ENCODE results near the gene MDM2. TPM values are rescaled to one million over a fixed set of nuclear protein-coding genes. Genes with fewer than 3 reads are reported as not detected.

Gene MDM2
- total RNA-seq, 1 donor from 2014 or later = 38.1 TPM

DNA sequence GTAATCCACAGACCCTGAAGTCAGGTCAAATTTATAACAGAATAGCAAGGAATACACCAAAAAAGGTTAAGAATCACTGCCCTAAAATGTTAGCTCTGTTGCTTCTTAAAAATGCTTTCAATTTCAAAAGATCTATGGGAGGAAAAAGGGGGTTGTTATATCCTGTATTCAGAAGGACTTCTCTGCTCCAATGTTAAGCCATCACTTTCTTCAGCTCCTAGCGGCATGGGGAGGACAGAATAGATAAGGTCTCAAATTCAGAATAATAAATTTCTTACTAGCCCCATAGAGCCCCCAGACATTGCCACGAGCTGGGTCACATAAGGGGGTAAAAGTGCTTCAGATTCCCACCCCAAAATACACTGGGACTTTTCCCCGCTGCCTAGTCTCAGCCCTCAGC lies 75.2 kb downstream of the MDM2 start:
- DNase-seq = no peak
- ATAC-seq (ENCODE audit: poor library complexity) = no peak

DNA sequence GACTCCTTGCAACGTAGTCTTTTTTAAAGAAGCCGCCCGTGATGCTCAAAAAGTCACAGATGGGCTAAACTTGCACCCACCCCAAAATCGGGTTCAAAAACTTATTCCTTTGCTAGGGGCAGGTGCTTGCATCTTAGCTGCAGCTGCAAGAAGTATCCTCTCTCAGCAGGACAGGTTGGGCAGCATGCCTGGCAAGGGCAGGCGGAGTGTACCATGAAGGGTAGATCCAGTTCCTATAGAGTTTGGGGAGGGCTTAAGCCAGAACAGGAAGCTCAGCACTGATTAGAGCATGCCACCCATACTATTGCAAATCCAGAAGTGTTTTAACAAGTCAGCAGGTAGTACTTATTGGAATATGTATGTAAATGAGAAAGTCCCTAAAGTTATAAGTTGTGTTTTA lies 76.3 kb downstream of the MDM2 start:
- intact Hi-C loops (cut with DNase I) = no loop called here
- DNase-seq = no peak
- ATAC-seq (ENCODE audit: poor library complexity) = no peak

More for the DNA sequence above, 75.2 kb downstream of the MDM2 start:
- intact Hi-C loops (cut with DNase I) = no loop called here

- intact Hi-C loops (cut with DNase I) = no loop called here
- no peak for DNase-seq
- no peak for ATAC-seq (ENCODE audit: poor library complexity)
Measured at GRCh38 chr12:68885381-68885780, 77.4 kb downstream of the MDM2 start.

DNA sequence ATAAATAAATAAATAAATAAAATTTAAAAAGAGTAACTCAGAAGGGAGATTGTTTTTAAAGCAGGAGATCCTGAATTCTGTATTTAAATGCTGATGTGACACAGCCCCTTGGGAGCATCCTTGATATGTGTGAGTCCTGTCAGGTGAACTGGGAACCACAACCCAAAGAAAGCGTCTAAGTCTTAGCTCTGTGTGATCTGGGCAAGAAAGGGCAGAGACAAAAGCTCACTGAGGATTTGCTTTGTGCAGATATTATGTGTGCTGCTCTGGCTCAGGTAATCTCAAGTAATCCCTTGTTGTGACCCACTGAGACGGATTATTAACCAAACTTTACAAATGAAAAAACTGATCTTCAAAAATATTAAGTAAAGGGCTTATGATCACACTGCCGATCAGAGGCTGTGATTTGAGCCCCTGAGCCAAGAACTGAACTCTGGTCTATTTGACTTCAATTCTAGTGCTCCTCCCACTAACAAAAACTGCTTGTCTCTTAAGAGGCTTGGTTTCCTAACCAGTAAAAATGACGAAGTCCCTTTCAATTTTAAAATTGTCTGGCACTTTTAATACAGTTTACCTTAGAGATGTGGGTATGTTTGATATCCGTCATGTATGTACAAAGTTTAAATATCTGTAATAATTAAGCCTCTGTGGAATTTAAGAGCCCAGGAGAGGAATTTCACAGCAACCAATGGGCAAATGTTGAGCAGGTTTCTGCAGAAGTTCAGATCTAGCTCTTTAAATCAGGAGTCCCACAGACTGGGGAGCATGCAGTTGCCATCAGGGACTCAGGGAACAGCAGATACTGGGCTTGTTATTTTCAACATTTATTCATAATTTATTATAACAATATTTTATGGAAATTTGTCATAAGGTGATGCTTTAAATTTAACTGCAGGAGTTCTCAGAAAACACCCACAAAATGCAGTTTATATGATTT lies 78.9 kb downstream of the MDM2 start:
- ATAC-seq (ENCODE audit: poor library complexity) (no peak), DNase-seq (no peak)
- intact Hi-C loops (cut with DNase I) = no loop called here

DNA sequence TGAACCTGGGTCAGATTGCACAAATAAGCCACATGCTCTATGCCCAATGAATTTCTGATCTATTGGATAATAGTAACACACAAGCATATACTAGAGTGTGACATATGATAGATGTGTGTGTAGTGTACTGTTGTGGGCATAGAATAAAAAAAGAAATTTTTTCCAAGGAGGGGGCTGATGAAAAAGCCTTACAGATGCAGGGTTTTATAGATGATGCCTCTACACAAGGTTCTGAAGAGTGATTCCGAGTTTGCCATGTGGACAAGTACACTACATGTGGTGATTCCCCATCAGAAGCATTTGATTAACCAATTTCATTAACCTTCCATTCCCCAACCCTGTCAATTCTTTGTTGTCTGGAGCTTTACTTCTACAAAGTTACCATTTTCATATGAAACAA lies 79.7 kb downstream of the MDM2 start:
- intact Hi-C loops (cut with DNase I) = no loop called here
- DNase-seq = no peak
- ATAC-seq (ENCODE audit: poor library complexity) = no peak

GRCh38 chr12:68888243-68888642 lies 80.3 kb downstream of the MDM2 start:
- intact Hi-C loops (cut with DNase I) = no loop called here
- ATAC-seq (ENCODE audit: poor library complexity) (no peak), DNase-seq (no peak)

- intact Hi-C loops (cut with DNase I) = no loop called here
- ATAC-seq (ENCODE audit: poor library complexity) (peak; percentile 49), DNase-seq (peak; percentile 44)
Measured at GRCh38 chr12:68890701-68891113, 82.7 kb downstream of the MDM2 start.

DNA sequence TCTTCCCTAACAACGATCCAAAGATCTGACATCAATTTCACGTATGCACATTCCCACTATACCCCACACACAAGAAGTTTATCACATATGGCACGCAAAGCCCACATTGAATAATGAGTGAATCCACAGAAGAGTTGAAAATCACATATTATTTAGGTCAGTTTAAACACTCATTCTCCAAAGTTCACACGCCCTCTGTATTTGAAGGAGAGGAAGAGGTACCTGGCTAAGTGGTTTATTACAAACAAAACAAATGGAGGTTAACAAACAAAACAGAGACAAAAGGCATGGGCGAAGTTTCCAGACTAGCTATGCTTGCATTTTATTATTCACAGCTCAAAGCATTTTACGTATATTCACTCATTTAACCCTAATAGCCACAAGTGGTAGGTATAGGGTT lies 83.2 kb downstream of the MDM2 start:
- no peak for ATAC-seq (ENCODE audit: poor library complexity)

DNA sequence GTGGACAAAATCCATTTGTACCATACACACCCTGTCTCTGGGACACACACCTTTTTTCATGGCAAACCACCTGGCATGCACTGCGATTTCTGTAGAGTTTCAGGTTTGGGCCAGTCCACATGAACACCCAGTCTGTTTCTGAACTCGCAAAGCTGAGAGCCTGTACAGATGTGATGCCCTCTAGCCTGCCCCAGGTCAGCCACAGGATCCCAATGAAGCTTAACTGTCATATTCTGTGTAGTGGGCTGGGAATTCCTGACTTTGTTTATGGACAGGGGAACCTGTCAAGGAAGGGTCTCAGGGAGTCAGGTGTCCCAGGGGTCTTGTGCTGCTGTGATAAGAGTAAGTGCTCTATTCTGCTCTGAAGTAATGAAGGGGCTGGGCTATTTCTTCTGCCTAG lies 85.2 kb downstream of the MDM2 start:
- no peak for DNase-seq
- ATAC-seq (ENCODE audit: poor library complexity) = no peak
- intact Hi-C loops (cut with DNase I) = no loop called here

More for the DNA sequence above, 83.2 kb downstream of the MDM2 start:
- DNase-seq = no peak
- intact Hi-C loops (cut with DNase I) = no loop called here

- DNase-seq (no peak), ATAC-seq (ENCODE audit: poor library complexity) (no peak)
- intact Hi-C loops (cut with DNase I) = no loop called here
Measured at GRCh38 chr12:68893741-68894140, 85.8 kb downstream of the MDM2 start.

GRCh38 chr12:68894276-68894855 lies 86.4 kb downstream of the MDM2 start:
- DNase-seq = no peak
- intact Hi-C loops (cut with DNase I) = no loop called here
- ATAC-seq (ENCODE audit: poor library complexity) = no peak

GRCh38 chr12:68896881-68897540 lies 89.0 kb downstream of the MDM2 start:
- ATAC-seq (ENCODE audit: poor library complexity) (peak; percentile 51), DNase-seq (no peak)
- intact Hi-C loops (cut with DNase I) = no loop called here

GRCh38 chr12:68899251-68899771 lies 91.3 kb downstream of the MDM2 start:
- DNase-seq (no peak), ATAC-seq (ENCODE audit: poor library complexity) (peak; percentile 51)
- intact Hi-C loops (cut with DNase I) = no loop called here

DNA sequence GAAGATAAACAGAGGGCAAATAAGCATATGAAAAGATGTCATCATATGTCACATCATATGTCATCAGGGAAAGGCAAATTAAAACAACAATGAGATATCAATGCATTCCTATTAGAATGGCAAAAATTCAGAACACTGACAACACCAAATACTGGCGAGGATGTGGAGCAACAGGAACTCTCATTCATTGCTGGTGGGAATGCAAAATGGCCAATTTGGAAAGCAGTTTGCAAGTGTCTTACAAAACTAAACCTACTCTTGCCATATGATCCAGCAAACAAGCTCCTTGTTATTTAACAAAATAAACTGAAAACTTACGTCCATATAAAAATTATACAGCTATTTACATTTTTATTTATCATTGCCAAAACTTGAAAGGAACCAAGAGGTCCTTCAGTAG lies 92.3 kb downstream of the MDM2 start:
- ATAC-seq (ENCODE audit: poor library complexity) (no peak), DNase-seq (no peak)
- intact Hi-C loops (cut with DNase I) = no loop called here

Other genes with a start within 250 kb of the MDM2 start
- gene RAP1B, start 197.3 kb upstream of the MDM2 start, total RNA-seq = 45.9 TPM
- 15.7 TPM for gene NUP107, start 121.2 kb upstream of the MDM2 start, total RNA-seq
- gene SLC35E3, start 62.0 kb upstream of the MDM2 start, total RNA-seq = 2.6 TPM
- gene CPM, start 125.0 kb downstream of the MDM2 start, total RNA-seq = 7.7 TPM

Measured in Right ventricle myocardium superior (tissue), 1 donor.